Ovary (tissue), 9 donors: ENCODE measurements around the gene IGFL2. TPM values are rescaled to one million over a fixed set of nuclear protein-coding genes. Genes with fewer than 3 reads are reported as not detected.

Source experiments
- DNase-seq, 5 donors: peaks; one replicate each; pipeline ENCODE4 v3.0.0-alpha.2; 2019 to 2020
- H3K27ac ChIP-seq, 2 donors: fragments of 200-600 bp; one replicate each; pipeline versions ENCODE4 v1.5.1 to v1.8.0; 2019 to 2022
- H3K27me3 ChIP-seq: fragments of 200-600 bp; one replicate; pipeline ENCODE4 v1.8.0; 2022
- H3K36me3 ChIP-seq: fragments of 200-600 bp; sonication (generic); one replicate; pipeline ENCODE4 v1.5.1; 2019
- H3K4me1 ChIP-seq: one replicate; pipeline ENCODE4 v1.8.1; 2013; ENCODE audit warnings: mild to moderate bottlenecking, moderate library complexity; ENCODE audit not compliant: insufficient read depth
- H3K4me3 ChIP-seq: fragments of 200-600 bp; sonication (generic); one replicate; pipeline ENCODE4 v1.5.1; 2017
- H3K9me3 ChIP-seq, 2 donors: fragments of 200-600 bp in 1 of 2; sonication (generic) in 1 of 2; one replicate each; pipeline versions ENCODE4 v1.5.1 to v1.8.1; 2013 to 2019; ENCODE audit warnings: mild to moderate bottlenecking in 1 of 2, moderate library complexity in 1 of 2
- CTCF ChIP-seq, 3 donors: fragments of 450-650 bp in 2 of 3; fragments of 200-600 bp in 1 of 3; IDR thresholded peaks; one replicate each; pipeline versions ENCODE4 v1.5.1 to v1.8.0; 2016 to 2022; ENCODE audit warnings: antibody characterized with exemption in 3 of 3, mild to moderate bottlenecking in 1 of 3
- EP300 ChIP-seq: sonication (generic); formaldehyde crosslinking; IDR thresholded peaks from one replicate; pipeline ENCODE4 v1.6.1; 2017; ENCODE audit warnings: antibody characterized with exemption
- POLR2A ChIP-seq: fragments of 450-650 bp; IDR thresholded peaks from one replicate; pipeline ENCODE4 v1.6.1; 2017; ENCODE audit warnings: antibody characterized with exemption, mild to moderate bottlenecking, moderate library complexity
- WGBS, 3 donors: extraction: QIAGEN DNeasy Blood & Tissue Kit in 1 of 3; methylation state at CpG; one replicate each; pipeline versions ENCODE4 v1.1.5 to v1.1.7; 2013 to 2017; 5-methylcytosine and 5-hydroxymethylcytosine counted together
- intact Hi-C, 4 donors: fragments of 100-400 bp; cut with DNase I; formaldehyde crosslinking; loops; one replicate each; pipeline versions ENCODE4 v1.11.0 to v1.15.1; 2022 to 2023
- polyA plus RNA-seq, 2 donors: library from polyadenylated mRNA; stranded (reverse); fragments of 200-250 nt in 1 of 2; fragments of 350-450 nt in 1 of 2; fragmentation: Illumina TruSeq in 1 of 2; extraction: RNeasy Lipid Tissue Mini Kit (QIAGEN cat#74804) in 1 of 2; gene quantifications; one replicate each; pipeline ENCODE4 v1.2.3, GENCODE V29; 2013 to 2014
- total RNA-seq, 7 donors: library from RNA; depleted of rRNA in 2 of 7; stranded (reverse); fragments of >200 nt in 2 of 7; fragmentation: NEBNext Ultra II Directional in 3 of 7; extraction: Animal tissue kit (Norgen Biotek cat#: 25700) in 3 of 7; gene quantifications; one replicate each; pipeline versions ENCODE4 v1.1.0 to v1.2.4, GENCODE V29; 2016 to 2023
- donor health status: DM: no; HTN: no; CAD: no; lungs with moderate emphysema.
- donor health status: DM: no; HTN: no; CAD: no.
- donor health status: Bipolar disorder and iron deficiency.
- donor health status: DM: yes; HTN: yes; CAD: no.
- donor health status: DM: no; HTN: no; CAD: no.
- donor health status: DM: yes; HTN: yes; CAD: no.

Gene IGFL2
- total and polyA plus RNA-seq, 9 donors, result 0.23 to 0.27 TPM; not detected in 7

DNA sequence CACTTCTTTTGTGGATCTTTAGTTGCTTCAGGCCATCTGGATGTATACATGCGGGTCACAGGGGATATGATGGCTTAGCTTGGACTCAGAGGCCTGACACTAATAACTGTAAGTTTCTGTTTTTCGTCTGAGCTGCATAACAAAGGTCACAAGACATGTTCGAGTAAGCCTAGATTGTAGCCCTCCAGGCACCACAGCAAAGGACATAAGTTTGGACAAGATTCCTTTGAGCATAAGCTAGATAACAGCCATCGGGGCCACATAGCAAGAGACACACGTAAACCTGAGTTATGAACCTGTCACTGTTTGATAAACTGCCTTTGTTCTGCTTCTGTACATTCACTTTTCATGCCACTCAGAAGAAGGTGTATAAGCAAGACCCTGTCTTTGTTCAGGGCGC, 38.2 kb upstream of the IGFL2 start:
- Histone ChIP-seq H3K9me3 (no peaks in the 10 kb centered on the region), H3K4me3 (no peak overlapping the region), H3K27me3 (no peaks in the 10 kb centered on the region), H3K36me3 (no peaks in the 10 kb centered on the region), H3K27ac (no peak overlapping the region), H3K4me1 (no peaks in the 10 kb centered on the region)
- TF ChIP-seq EP300, result no peak
- no peak for TF ChIP-seq CTCF (IDR thresholded peaks at IDR 0.05)
- TF ChIP-seq POLR2A, result no peak
- intact Hi-C loops, result no loop called here
- WGBS, 3 donors, result 63 to 85% (median 69%) methylated on average over 6 of the region's 6 CpGs
- no peak for DNase-seq

DNA sequence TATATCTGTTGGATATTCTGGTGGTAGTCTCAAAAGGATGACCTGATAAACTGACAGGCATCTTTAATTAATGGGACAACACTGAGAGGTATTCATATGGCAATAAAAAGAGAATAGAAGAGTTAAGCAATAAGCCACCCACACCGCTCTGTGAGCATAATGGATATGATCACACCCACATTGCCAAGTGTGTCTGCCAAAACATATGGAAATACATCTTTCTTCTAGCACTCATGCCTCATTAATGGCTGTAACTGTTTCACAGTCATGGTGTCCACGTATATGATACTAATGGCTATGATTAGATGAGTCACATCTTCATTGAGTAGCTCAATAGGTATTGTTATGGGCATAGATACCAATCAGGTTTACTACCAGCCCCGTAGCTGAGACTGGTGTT, 36.7 kb upstream of the IGFL2 start:
- TF ChIP-seq CTCF (IDR thresholded peaks at IDR 0.05) (no peak), EP300 (no peak), POLR2A (no peak)
- peaks cover 5% of the 10 kb centered on the region for H3K4me1 ChIP-seq
- no peak for DNase-seq
- no peak overlapping the region for H3K27ac ChIP-seq
- no peaks in the 10 kb centered on the region for H3K36me3 ChIP-seq
- H3K4me3 ChIP-seq, result no peak overlapping the region
- intact Hi-C loops, result no loop called here
- H3K9me3 ChIP-seq, result no peaks in the 10 kb centered on the region
- H3K27me3 ChIP-seq, result no peaks in the 10 kb centered on the region
- WGBS, 3 donors, result 69 to 86% (median 85%) methylated on average over 3 of the region's 3 CpGs

- intact Hi-C loops, result no loop called here
- 41 to 56% (median 51%) methylated on average over 2 of the region's 2 CpGs for WGBS, 3 donors
- H3K27me3 ChIP-seq, result no peaks in the 10 kb centered on the region
These were observed 35.5 kb upstream of the IGFL2 start for GRCh38 chr19:46112527-46112926.

DNA sequence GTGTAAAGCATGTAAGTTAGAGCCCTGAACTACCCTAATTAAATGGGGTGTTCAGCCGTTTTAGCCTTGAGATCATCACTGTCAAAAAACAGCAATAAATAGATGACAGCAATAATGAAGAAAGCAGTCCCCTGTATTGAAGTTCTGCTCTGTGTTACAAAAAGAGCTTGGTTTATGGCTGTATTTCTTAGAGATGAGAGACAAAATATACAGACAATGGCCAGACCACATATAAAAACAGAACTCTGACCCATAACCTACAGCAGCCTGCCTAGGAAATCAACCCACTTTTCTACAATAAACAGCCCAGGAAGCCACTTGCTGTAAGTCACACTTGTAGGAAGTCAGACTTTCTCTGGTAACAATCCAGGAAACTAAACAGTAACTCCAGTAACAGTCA, 34.3 kb upstream of the IGFL2 start:
- WGBS, 3 donors, result 14 to 25% (median 23%) methylated on average over 1 of the region's 1 CpG
- no peaks in the 10 kb centered on the region for H3K36me3 ChIP-seq
- no peak for DNase-seq
- no peaks in the 10 kb centered on the region for H3K27me3 ChIP-seq
- H3K4me1 ChIP-seq, result peaks cover 5% of the 10 kb centered on the region
- H3K4me3 ChIP-seq, result no peak overlapping the region
- no peak overlapping the region for H3K27ac ChIP-seq
- intact Hi-C loops, result no loop called here
- no peaks in the 10 kb centered on the region for H3K9me3 ChIP-seq
- TF ChIP-seq EP300, result no peak
- no peak for TF ChIP-seq POLR2A
- no peak for TF ChIP-seq CTCF (IDR thresholded peaks at IDR 0.05)

More at GRCh38 chr19:46112527-46112926, 35.5 kb upstream of the IGFL2 start:
- no peak overlapping the region for H3K4me3 ChIP-seq
- peaks cover 5% of the 10 kb centered on the region for H3K4me1 ChIP-seq
- H3K27ac ChIP-seq, result no peak overlapping the region
- no peaks in the 10 kb centered on the region for H3K9me3 ChIP-seq
- no peaks in the 10 kb centered on the region for H3K36me3 ChIP-seq
- no peak for DNase-seq
- TF ChIP-seq POLR2A, result no peak
- no peak for TF ChIP-seq EP300
- no peak for TF ChIP-seq CTCF (IDR thresholded peaks at IDR 0.05)
